Measurements from ENCODE around the gene PUS7L. TPM values are rescaled to one million over a fixed set of nuclear protein-coding genes. Genes with fewer than 3 reads are reported as not detected.

PUS7L gene
- total RNA-seq, 2 experiments from 2014 or later, result 16.7 to 18.7 TPM

DNA sequence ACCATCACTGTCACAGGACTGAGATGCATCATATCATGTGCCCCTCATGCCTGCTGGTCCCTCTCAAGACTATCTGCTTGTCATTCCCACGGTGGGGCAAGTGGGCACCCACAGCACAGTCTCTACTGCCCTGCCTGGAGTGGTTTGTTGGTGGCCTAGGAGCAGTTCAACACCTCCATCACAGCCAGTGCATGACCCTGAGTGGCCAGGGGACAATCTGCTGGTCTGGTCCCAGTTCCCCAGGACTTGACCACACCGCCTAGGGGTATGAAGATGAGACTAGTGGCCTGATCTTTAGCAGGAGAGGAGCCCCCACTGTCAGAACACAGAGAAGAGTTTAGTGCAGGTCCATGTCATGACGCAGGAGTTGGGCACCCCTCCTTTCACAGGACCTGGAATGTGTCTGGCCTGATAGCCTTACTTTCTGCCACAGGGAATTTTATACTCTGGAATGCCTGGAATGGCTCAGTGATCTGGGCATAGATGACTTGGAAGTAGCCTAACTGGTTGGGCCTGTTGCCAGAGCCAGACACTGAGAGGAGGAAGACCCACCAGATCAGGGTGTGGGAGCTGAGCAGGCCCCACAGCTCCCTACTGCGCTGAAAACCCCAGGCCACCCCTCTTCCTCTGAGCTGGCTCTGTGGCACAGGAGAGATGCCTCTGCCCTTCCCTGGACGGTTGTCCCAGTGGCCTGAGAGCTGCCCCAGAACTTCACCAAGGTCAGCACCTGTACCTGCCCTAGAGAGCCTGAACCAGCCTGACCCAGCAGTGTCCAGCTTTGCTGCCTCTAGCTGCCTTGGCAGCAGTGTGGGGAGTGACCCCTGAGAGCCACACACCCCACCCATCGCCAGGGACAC lies 83.3 kb downstream of the PUS7L start:
- TF ChIP-seq, protein P1, sequence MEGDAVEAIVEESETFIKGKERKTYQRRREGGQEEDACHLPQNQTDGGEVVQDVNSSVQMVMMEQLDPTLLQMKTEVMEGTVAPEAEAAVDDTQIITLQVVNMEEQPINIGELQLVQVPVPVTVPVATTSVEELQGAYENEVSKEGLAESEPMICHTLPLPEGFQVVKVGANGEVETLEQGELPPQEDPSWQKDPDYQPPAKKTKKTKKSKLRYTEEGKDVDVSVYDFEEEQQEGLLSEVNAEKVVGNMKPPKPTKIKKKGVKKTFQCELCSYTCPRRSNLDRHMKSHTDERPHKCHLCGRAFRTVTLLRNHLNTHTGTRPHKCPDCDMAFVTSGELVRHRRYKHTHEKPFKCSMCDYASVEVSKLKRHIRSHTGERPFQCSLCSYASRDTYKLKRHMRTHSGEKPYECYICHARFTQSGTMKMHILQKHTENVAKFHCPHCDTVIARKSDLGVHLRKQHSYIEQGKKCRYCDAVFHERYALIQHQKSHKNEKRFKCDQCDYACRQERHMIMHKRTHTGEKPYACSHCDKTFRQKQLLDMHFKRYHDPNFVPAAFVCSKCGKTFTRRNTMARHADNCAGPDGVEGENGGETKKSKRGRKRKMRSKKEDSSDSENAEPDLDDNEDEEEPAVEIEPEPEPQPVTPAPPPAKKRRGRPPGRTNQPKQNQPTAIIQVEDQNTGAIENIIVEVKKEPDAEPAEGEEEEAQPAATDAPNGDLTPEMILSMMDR (IDR thresholded peaks at IDR 0.05), result no peak
- ChIA-PET POLR2A (no interaction called here), CTCF (interaction anchor here (1.0 kb wide), 1 partner anchor 13 kb away, joined by 3 read pairs; no protein-coding TSS in a partner anchor)
- Mint-ChIP-seq H3K27ac (no peak overlapping the region), H3K4me3 (no peak overlapping the region), H3K9me3 (peaks cover 5% of the 10 kb centered on the region), H3K4me1 (ENCODE audit: low read depth) (no peaks in the 10 kb centered on the region), H3K36me3 (ENCODE audit: low read depth) (no peaks in the 10 kb centered on the region), H3K27me3 (peaks cover 13% of the 10 kb centered on the region)
- DNase-seq, result no peak
- no peak for ATAC-seq
- intact Hi-C loops (cut with micrococcal nuclease), result loop anchor here (10.0 kb wide), 1 partner anchor 170 kb away; no protein-coding TSS in a partner anchor

DNA sequence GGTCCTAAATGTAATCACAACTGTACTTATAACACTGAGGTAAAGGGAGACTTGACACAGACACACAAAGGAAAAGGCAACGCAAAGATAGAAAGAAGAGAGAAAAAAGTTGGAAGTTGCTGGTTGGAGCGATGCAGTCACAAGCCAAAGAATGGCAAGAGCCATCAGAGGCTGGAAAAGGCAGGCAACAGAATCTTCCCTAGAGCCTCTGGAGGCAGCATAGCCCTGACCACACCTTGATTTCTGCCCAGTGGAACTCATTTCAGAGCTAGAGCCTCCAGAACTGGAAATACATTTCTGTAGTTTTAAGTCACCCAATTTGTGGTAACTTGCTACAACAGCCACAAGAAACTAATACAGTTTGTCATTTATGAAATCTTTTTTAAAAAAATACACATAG lies 89.2 kb downstream of the PUS7L start:
- CTCF ChIA-PET, result no interaction called here
- TF ChIP-seq, protein P1 (IDR thresholded peaks at IDR 0.05), result no peak
- Mint-ChIP-seq H3K27ac (no peak overlapping the region), H3K4me1 (ENCODE audit: low read depth) (no peaks in the 10 kb centered on the region), H3K27me3 (peaks cover 6% of the 10 kb centered on the region), H3K9me3 (no peaks in the 10 kb centered on the region), H3K36me3 (ENCODE audit: low read depth) (no peaks in the 10 kb centered on the region), H3K4me3 (no peak overlapping the region)
- intact Hi-C loops (cut with micrococcal nuclease), result no loop called here
- POLR2A ChIA-PET, result no interaction called here
- ATAC-seq, result no peak
- DNase-seq, result no peak

Other genes with a start within 250 kb of the PUS7L start
- gene ADAMTS20, start 206.6 kb downstream of the PUS7L start, total RNA-seq, result not detected
- 10 to 100 TPM; 24.0 TPM for gene IRAK4, start 161 bp upstream of the PUS7L start, total RNA-seq
- 10 to 100 TPM; 17.0 to 18.9 TPM for gene TWF1, start 47.5 kb upstream of the PUS7L start, total RNA-seq
- gene TMEM117, start 77.3 kb upstream of the PUS7L start, total RNA-seq, result under 1 TPM; 0.95 to 0.96 TPM